SU-DHL-6 (cell line): ENCODE measurements around the gene VAPB.

ENCODE experiments used
- H2AFZ ChIP-seq: fragments of 200-600 bp; sonication (generic); 2 replicates; pipeline ENCODE4 v1.6.1; 2014; ENCODE audit warnings: low read depth, mild to moderate bottlenecking, moderate library complexity, mixed read lengths, antibody characterized with exemption, low read length; ENCODE audit not compliant: severe bottlenecking
- H3F3A ChIP-seq: fragments of 200-600 bp; shearing (Covaris generic); 2 replicates; pipeline ENCODE4 v1.6.0; 2016; ENCODE audit warnings: antibody characterized with exemption, mild to moderate bottlenecking; ENCODE audit not compliant: insufficient read depth
- H3K27ac ChIP-seq: fragments of 200-600 bp; sonication (generic); 2 replicates; pipeline ENCODE4 v1.5.1; 2016; ENCODE audit warnings: low read depth, mild to moderate bottlenecking, low read length, moderate library complexity, mixed read lengths
- H3K27me3 ChIP-seq: fragments of 200-600 bp; sonication (generic), shearing (Covaris generic); 2 replicates; pipeline ENCODE4 v1.6.0; 2014; ENCODE audit warnings: mild to moderate bottlenecking, low read length
- H3K36me3 ChIP-seq: fragments of 200-600 bp; sonication (generic); 2 replicates; pipeline ENCODE4 v1.6.1; 2014; ENCODE audit warnings: mild to moderate bottlenecking, low read length, mixed read lengths
- H3K4me2 ChIP-seq: fragments of 300-600, 200-600 bp; shearing (Covaris generic), sonication (generic); 2 replicates; pipeline ENCODE4 v1.6.0; 2014; ENCODE audit warnings: low read length, low read depth, mild to moderate bottlenecking; ENCODE audit not compliant: poor library complexity, severe bottlenecking
- H3K4me3 ChIP-seq: fragments of 200-600 bp; sonication (generic); 2 replicates; pipeline ENCODE4 v1.5.1; 2014; ENCODE audit warnings: antibody characterized with exemption, low read length, mild to moderate bottlenecking, mixed read lengths; ENCODE audit not compliant: insufficient read depth, poor library complexity, severe bottlenecking
- H3K79me2 ChIP-seq: fragments of 200-600 bp; sonication (generic); 2 replicates; pipeline ENCODE4 v1.6.1; 2014; ENCODE audit warnings: mild to moderate bottlenecking, low read length, moderate library complexity; ENCODE audit not compliant: insufficient read depth
- H3K9ac ChIP-seq: fragments of 200-600 bp; sonication (generic); 2 replicates; pipeline ENCODE4 v1.7.0; 2014; ENCODE audit warnings: mild to moderate bottlenecking, low read length
- H3K9me2 ChIP-seq: fragments of 200-600 bp; sonication (generic); replicated peaks from 2 replicates; pipeline ENCODE4 v1.6.1; 2014; ENCODE audit warnings: low read length; ENCODE audit not compliant: insufficient read depth
- H3K9me3 ChIP-seq: fragments of 200-600 bp; sonication (generic); 2 replicates; pipeline ENCODE4 v1.6.1; 2014; ENCODE audit warnings: low read length, mixed read lengths; ENCODE audit not compliant: insufficient read depth
- H4K20me1 ChIP-seq: fragments of 200-600 bp; sonication (generic); 2 replicates; pipeline ENCODE4 v1.6.1; 2014; ENCODE audit warnings: low read depth, mild to moderate bottlenecking, antibody characterized with exemption, low read length, moderate library complexity, mixed read lengths
- EZH2phosphoT487 ChIP-seq: fragments of 200-600 bp; sonication (generic), shearing (Covaris generic); conservative IDR thresholded peaks from 2 replicates; pipeline ENCODE4 v1.6.1; 2018; ENCODE audit warnings: mild to moderate bottlenecking, antibody characterized with exemption, low read length, moderate library complexity, mixed read lengths
- TF ChIP-seq, protein P1 (sequence below): fragments of 200-600 bp; sonication (generic); IDR thresholded peaks from one replicate; pipeline ENCODE4 v1.5.1; 2017; ENCODE audit warnings: antibody characterized with exemption, mild to moderate bottlenecking, low read length, moderate library complexity; ENCODE audit not compliant: insufficient read depth, poor library complexity, severe bottlenecking

Gene VAPB

GRCh38 chr20:58446960-58447265 lies 57.9 kb downstream of the VAPB start:
- no peaks in the 10 kb centered on the region for H3K9me2 ChIP-seq
- no peak for TF ChIP-seq EZH2phosphoT487
- TF ChIP-seq, protein P1, sequence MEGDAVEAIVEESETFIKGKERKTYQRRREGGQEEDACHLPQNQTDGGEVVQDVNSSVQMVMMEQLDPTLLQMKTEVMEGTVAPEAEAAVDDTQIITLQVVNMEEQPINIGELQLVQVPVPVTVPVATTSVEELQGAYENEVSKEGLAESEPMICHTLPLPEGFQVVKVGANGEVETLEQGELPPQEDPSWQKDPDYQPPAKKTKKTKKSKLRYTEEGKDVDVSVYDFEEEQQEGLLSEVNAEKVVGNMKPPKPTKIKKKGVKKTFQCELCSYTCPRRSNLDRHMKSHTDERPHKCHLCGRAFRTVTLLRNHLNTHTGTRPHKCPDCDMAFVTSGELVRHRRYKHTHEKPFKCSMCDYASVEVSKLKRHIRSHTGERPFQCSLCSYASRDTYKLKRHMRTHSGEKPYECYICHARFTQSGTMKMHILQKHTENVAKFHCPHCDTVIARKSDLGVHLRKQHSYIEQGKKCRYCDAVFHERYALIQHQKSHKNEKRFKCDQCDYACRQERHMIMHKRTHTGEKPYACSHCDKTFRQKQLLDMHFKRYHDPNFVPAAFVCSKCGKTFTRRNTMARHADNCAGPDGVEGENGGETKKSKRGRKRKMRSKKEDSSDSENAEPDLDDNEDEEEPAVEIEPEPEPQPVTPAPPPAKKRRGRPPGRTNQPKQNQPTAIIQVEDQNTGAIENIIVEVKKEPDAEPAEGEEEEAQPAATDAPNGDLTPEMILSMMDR, result no peak
- no peak overlapping the region for H3K27ac ChIP-seq
- no peak overlapping the region for H3K4me2 ChIP-seq
- H4K20me1 ChIP-seq, result 0 out of 2 replicates have a peak, but pooled peaks cover 4% of the 10 kb centered on the region
- H3F3A ChIP-seq, result no peaks in the 10 kb centered on the region; the same call in 1 of the 2 replicates
- no peaks in the 10 kb centered on the region for H3K9me3 ChIP-seq
- 0 out of 2 replicates have a peak, but pooled peaks cover 10% of the 10 kb centered on the region for H3K79me2 ChIP-seq
- no peak overlapping the region for H2AFZ ChIP-seq
- no peak overlapping the region for H3K4me3 ChIP-seq
- no peak overlapping the region for H3K9ac ChIP-seq
- no peaks in the 10 kb centered on the region for H3K27me3 ChIP-seq
- no peaks in the 10 kb centered on the region; the same call in 1 of the 2 replicates for H3K36me3 ChIP-seq

DNA sequence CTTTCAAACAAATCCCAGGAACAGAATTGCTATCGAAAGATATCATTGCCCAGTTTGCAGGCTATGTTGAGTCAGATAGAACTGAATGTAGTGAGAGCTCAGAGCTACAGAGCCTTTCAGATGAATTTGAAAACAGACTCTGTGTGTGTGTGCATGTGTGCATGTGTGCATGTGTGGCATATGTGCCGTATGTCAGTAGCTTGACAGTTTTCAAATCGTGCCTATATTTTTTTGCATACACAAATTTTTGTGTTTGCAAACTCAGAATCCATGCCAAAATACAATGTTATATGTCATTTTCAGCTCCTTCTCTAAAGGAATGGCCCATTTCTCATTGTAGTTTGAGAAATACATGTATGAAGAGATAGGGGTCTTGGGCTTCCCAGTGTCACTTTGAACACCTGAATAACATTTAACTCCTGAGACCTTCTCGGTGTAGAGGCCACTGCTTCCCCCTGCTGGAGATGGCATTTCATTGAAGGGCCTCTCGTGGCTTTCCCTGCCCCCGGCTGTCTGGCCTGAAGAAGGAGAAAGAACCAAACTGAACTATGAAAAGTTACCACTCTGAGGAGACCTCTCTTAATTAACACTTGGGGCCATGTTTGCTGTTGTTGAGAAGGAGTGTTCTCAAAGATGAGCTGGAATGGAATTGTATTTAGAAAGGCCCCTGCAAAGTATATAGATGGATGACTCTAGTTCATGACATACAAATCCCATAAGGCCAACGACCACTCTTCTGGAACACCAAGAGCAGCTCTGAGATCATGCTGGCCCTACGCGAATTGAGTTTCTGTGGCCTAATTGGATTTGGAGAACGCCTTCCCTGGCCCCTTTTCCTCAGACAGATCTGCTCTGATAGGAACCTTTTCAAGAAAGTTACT lies 58.7 kb downstream of the VAPB start:
- Histone ChIP-seq H4K20me1 (no peaks in the 10 kb centered on the region), H3K27ac (no peak overlapping the region)

GRCh38 chr20:58448958-58449357 lies 59.9 kb downstream of the VAPB start:
- no peak overlapping the region for H3K4me3 ChIP-seq
- TF ChIP-seq, protein P1, result no peak
- TF ChIP-seq EZH2phosphoT487, result no peak
- H3K9me3 ChIP-seq, result no peaks in the 10 kb centered on the region
- no peaks in the 10 kb centered on the region for H4K20me1 ChIP-seq
- no peak overlapping the region for H3K4me2 ChIP-seq
- no peak overlapping the region for H3K27ac ChIP-seq
- no peak overlapping the region for H2AFZ ChIP-seq
- H3F3A ChIP-seq, result no peaks in the 10 kb centered on the region; the same call in 1 of the 2 replicates
- H3K36me3 ChIP-seq, result no peaks in the 10 kb centered on the region; the same call in 1 of the 2 replicates
- H3K27me3 ChIP-seq, result no peaks in the 10 kb centered on the region
- H3K9ac ChIP-seq, result no peak overlapping the region
- H3K9me2 ChIP-seq, result no peaks in the 10 kb centered on the region
- H3K79me2 ChIP-seq, result no peaks in the 10 kb centered on the region

More for the DNA sequence above, 58.7 kb downstream of the VAPB start:
- H3K9ac ChIP-seq, result no peak overlapping the region
- no peak overlapping the region for H3K4me3 ChIP-seq
- H3K4me2 ChIP-seq, result no peak overlapping the region
- H3K9me2 ChIP-seq, result no peaks in the 10 kb centered on the region
- 0 out of 2 replicates have a peak, but pooled peaks cover 5% of the 10 kb centered on the region for H3K79me2 ChIP-seq
- no peak for TF ChIP-seq EZH2phosphoT487
- TF ChIP-seq, protein P1, result peak; percentile 30
- no peak overlapping the region for H2AFZ ChIP-seq
- no peaks in the 10 kb centered on the region for H3K9me3 ChIP-seq
- H3F3A ChIP-seq, result no peaks in the 10 kb centered on the region; the same call in 1 of the 2 replicates
- no peaks in the 10 kb centered on the region for H3K27me3 ChIP-seq
- H3K36me3 ChIP-seq, result no peaks in the 10 kb centered on the region; the same call in 1 of the 2 replicates
